ENCODE results near the gene RASA4B. TPM values are rescaled to one million over a fixed set of nuclear protein-coding genes. Genes with fewer than 3 reads are reported as not detected.

Gene RASA4B
- total RNA-seq, 1 experiment from 2014 or later = 6.0 TPM

DNA sequence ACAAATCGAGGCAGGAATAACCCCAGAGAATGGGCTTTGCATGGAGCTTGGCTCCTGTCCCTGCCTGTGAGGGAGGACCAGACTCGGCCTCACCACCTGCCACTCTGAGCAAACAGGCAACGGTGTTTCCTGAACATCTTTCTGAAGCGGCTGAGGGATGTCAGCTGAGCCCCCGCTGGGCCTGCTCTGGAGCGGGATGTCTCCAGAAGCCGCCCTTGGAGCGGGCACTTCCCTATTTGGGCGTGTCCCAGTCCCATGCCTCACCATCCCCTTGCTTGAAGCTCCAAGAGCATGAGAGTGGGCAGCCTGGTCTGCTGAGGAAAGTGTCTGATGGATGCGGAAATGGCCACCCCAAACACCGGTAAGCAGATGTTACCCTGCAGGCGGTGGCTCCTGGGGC is 63.1 kb downstream of the RASA4B start:
- Histone ChIP-seq H3K4me2 (ENCODE audit: low read length) (no peak overlapping the region), H3K9me3 (ENCODE audit: control insufficient read depth in 1 of 2, insufficient read depth in 1 of 2, low read depth in 1 of 2, low read length in 2 of 2) (no peaks in the 10 kb centered on the region), H3K27ac (ENCODE audit: low read depth, low read length) (no peak overlapping the region), H3K9ac (ENCODE audit: low read length) (no peak overlapping the region), H3K4me3 (replicated peaks in 1 of 2; ENCODE audit: low read depth in 1 of 2, low read length in 2 of 2) (no peak overlapping the region), H3K79me2 (ENCODE audit: insufficient read depth, low read length) (no peaks in the 10 kb centered on the region), H2AFZ (ENCODE audit: low read depth, low read length, poor library complexity, severe bottlenecking) (no peak overlapping the region), H3K27me3 (ENCODE audit: insufficient read depth, low read length) (no peaks in the 10 kb centered on the region), H3K9me2 (ENCODE audit: insufficient read depth) (no peaks in the 10 kb centered on the region), H3K36me3 (ENCODE audit: control insufficient read depth in 1 of 2, insufficient read depth in 2 of 2, low read length in 2 of 2) (peaks cover 0 to 4% of the 10 kb centered on the region in 2 experiments; a peak in 3 of 4 replicates), H3K4me1 (ENCODE audit: control insufficient read depth in 1 of 2, insufficient read depth in 2 of 2, low read length in 2 of 2) (peaks cover 21 to 23% of the 10 kb centered on the region in 2 experiments), H4K20me1 (ENCODE audit: insufficient read depth) (no peaks in the 10 kb centered on the region)
- no peak for TF ChIP-seq CEBPB (IDR thresholded peaks at IDR 0.05; ENCODE audit: low read depth)
- TF ChIP-seq SP1 (IDR thresholded peaks at IDR 0.05; ENCODE audit: low read depth) = no peak
- TF ChIP-seq, protein P1, sequence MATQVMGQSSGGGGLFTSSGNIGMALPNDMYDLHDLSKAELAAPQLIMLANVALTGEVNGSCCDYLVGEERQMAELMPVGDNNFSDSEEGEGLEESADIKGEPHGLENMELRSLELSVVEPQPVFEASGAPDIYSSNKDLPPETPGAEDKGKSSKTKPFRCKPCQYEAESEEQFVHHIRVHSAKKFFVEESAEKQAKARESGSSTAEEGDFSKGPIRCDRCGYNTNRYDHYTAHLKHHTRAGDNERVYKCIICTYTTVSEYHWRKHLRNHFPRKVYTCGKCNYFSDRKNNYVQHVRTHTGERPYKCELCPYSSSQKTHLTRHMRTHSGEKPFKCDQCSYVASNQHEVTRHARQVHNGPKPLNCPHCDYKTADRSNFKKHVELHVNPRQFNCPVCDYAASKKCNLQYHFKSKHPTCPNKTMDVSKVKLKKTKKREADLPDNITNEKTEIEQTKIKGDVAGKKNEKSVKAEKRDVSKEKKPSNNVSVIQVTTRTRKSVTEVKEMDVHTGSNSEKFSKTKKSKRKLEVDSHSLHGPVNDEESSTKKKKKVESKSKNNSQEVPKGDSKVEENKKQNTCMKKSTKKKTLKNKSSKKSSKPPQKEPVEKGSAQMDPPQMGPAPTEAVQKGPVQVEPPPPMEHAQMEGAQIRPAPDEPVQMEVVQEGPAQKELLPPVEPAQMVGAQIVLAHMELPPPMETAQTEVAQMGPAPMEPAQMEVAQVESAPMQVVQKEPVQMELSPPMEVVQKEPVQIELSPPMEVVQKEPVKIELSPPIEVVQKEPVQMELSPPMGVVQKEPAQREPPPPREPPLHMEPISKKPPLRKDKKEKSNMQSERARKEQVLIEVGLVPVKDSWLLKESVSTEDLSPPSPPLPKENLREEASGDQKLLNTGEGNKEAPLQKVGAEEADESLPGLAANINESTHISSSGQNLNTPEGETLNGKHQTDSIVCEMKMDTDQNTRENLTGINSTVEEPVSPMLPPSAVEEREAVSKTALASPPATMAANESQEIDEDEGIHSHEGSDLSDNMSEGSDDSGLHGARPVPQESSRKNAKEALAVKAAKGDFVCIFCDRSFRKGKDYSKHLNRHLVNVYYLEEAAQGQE (IDR thresholded peaks at IDR 0.05; ENCODE audit: low read depth) = no peak
- TF ChIP-seq POLR2A (IDR thresholded peaks at IDR 0.05; ENCODE audit: borderline replicate concordance, extremely low read depth, insufficient read depth, insufficient read length) = no peak
- no peak for TF ChIP-seq TCF7L2 (IDR thresholded peaks at IDR 0.05; ENCODE audit: borderline replicate concordance, extremely low read depth, insufficient read depth, insufficient read length)
- no peak for TF ChIP-seq EZH2phosphoT487 (IDR thresholded peaks at IDR 0.05; ENCODE audit: borderline replicate concordance)
- TF ChIP-seq, protein P2, sequence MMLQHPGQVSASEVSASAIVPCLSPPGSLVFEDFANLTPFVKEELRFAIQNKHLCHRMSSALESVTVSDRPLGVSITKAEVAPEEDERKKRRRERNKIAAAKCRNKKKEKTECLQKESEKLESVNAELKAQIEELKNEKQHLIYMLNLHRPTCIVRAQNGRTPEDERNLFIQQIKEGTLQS (IDR thresholded peaks at IDR 0.05) = no peak
- no peak for ATAC-seq
- ChIA-PET RAD21 (ENCODE audit: low non-redundant PET in 1 of 2, low total read pairs in 2 of 2, uncharacterized antibody in 2 of 2, unreplicated experiment in 2 of 2) (no interaction called here), POLR2A (no interaction called here), CTCF (no interaction called here)
- intact Hi-C loops (cut with micrococcal nuclease) = loop anchor here (5.0 kb wide), 1 partner anchor 177 kb away; no protein-coding TSS in a partner anchor
- no TSS peak for BruUV-seq (replicated peaks)
- DNase-seq (ENCODE audit: low read depth, low spot score) = no peak
